HCT116 (cell line): ENCODE data around the gene HOOK1. TPM values are rescaled to one million over a fixed set of nuclear protein-coding genes. Genes with fewer than 3 reads are reported as not detected.

Experiments used
- ATAC-seq: fragments of 200-7000 bp; cut with Tn5 transposase; 2 replicates; pipeline ENCODE4 v1.9.1; 2020; ENCODE audit warnings: mild to moderate bottlenecking, moderate library complexity
- BruUV-seq: library from RNA; stranded (reverse); fragments of 400-500 nt; replicated peaks from 2 replicates; lab custom pipeline; 2021; lab: Mats Ljungman, UMichigan
- CTCF ChIA-PET: fragments of 300-600 bp; sonication (Branson Sonifier 250); formaldehyde crosslinking; loops from one replicate; lab custom pipeline; 2021; ENCODE audit warnings: antibody characterized with exemption; lab: Charles Lee
- POLR2A ChIA-PET: fragments of 300-600, 350-600 bp; sonication (Branson Sonifier 250); formaldehyde crosslinking; loops from one replicate; lab custom pipeline; 2021; ENCODE audit warnings: antibody characterized with exemption; lab: Charles Lee
- RAD21 ChIA-PET, 2 experiments: fragments of 300-600 bp; sonication (Branson Sonifier 250); formaldehyde crosslinking; loops; one replicate each; lab custom pipeline; 2023; ENCODE audit warnings: low total read pairs in 2 of 2; ENCODE audit not compliant: uncharacterized antibody in 2 of 2, unreplicated experiment in 2 of 2, low non-redundant PET in 1 of 2; lab: Charles Lee
- DNase-seq: peaks from one replicate; pipeline ENCODE4 v3.0.0-alpha.2; 2010; ENCODE audit warnings: low read depth, low spot score
- H2AFZ ChIP-seq: fragments of 200-600 bp; shearing (Covaris generic), sonication (generic); 2 replicates; pipeline ENCODE4 v1.6.1; 2017; ENCODE audit warnings: low read depth, mixed run types, mixed read lengths, antibody characterized with exemption, low read length; ENCODE audit not compliant: poor library complexity, severe bottlenecking
- H3K27ac ChIP-seq: 2 replicates; pipeline ENCODE4 v1.5.1; 2012; ENCODE audit warnings: low read depth, low read length
- H3K27me3 ChIP-seq: fragments of 200-600 bp; sonication (generic); 2 replicates; pipeline ENCODE4 v1.6.1; 2016; ENCODE audit warnings: mixed run types, low read length, mixed read lengths; ENCODE audit not compliant: insufficient read depth
- H3K36me3 ChIP-seq, 2 experiments: fragments of 200-500 bp in 1 of 2; fragments of 200-600 bp in 1 of 2; sonication (Bioruptor generic) in 1 of 2; sonication (generic) in 1 of 2; 2 replicates each; pipeline versions ENCODE4 v1.5.1 to v1.6.1; 2014 to 2016; ENCODE audit warnings: low read length in 2 of 2, inconsistent platforms in 1 of 2, mixed read lengths in 1 of 2, mixed run types in 1 of 2; ENCODE audit not compliant: insufficient read depth in 2 of 2, control insufficient read depth in 1 of 2
- H3K4me1 ChIP-seq, 2 experiments: fragments of 200-600 bp in 1 of 2; sonication (generic) in 1 of 2; 2 replicates each; pipeline versions ENCODE4 v1.5.1 to v1.6.1; 2012 to 2017; ENCODE audit warnings: low read length in 2 of 2, inconsistent platforms in 1 of 2, mild to moderate bottlenecking in 1 of 2, mixed read lengths in 1 of 2, mixed run types in 1 of 2, moderate library complexity in 1 of 2; ENCODE audit not compliant: insufficient read depth in 2 of 2, control insufficient read depth in 1 of 2
- H3K4me2 ChIP-seq: fragments of 200-600 bp; sonication (generic); 2 replicates; pipeline ENCODE4 v1.6.1; 2017; ENCODE audit warnings: mixed run types, low read length, mixed read lengths
- H3K4me3 ChIP-seq, 2 experiments: fragments of 200-600 bp in 1 of 2; sonication (generic) in 1 of 2; replicated peaks in 1 of 2; 2 replicates each; pipeline ENCODE4 v1.5.1; 2011 to 2016; ENCODE audit warnings: low read length in 2 of 2, control low read depth in 1 of 2, low read depth in 1 of 2, mild to moderate bottlenecking in 1 of 2, mixed read lengths in 1 of 2, mixed run types in 1 of 2
- H3K79me2 ChIP-seq: fragments of 200-600 bp; sonication (generic); 2 replicates; pipeline ENCODE4 v1.6.1; 2017; ENCODE audit warnings: mild to moderate bottlenecking, mixed run types, low read length, moderate library complexity, mixed read lengths; ENCODE audit not compliant: insufficient read depth
- H3K9ac ChIP-seq: fragments of 200-600 bp; sonication (generic); 2 replicates; pipeline ENCODE4 v1.6.1; 2016; ENCODE audit warnings: low read length, mixed read lengths
- H3K9me2 ChIP-seq: fragments of 200-600 bp; sonication (generic), shearing (Covaris generic); 2 replicates; pipeline ENCODE4 v1.6.1; 2017; ENCODE audit warnings: mixed run types, mild to moderate bottlenecking, moderate library complexity; ENCODE audit not compliant: insufficient read depth
- H3K9me3 ChIP-seq, 2 experiments: fragments of 200-500 bp in 1 of 2; fragments of 200-600 bp in 1 of 2; sonication (Bioruptor generic) in 1 of 2; sonication (generic) in 1 of 2; 2 replicates each; pipeline ENCODE4 v1.6.1; 2014 to 2017; ENCODE audit warnings: low read length in 2 of 2, mixed read lengths in 2 of 2, inconsistent platforms in 1 of 2, low read depth in 1 of 2, mild to moderate bottlenecking in 1 of 2, mixed run types in 1 of 2, moderate library complexity in 1 of 2; ENCODE audit not compliant: control insufficient read depth in 1 of 2, insufficient read depth in 1 of 2
- H4K20me1 ChIP-seq: fragments of 200-600 bp; sonication (generic), shearing (Covaris generic); 2 replicates; pipeline ENCODE4 v1.6.1; 2017; ENCODE audit warnings: mixed run types, mild to moderate bottlenecking, moderate library complexity; ENCODE audit not compliant: insufficient read depth
- CBX3 ChIP-seq: IDR thresholded peaks from 2 replicates; pipeline ENCODE4 v1.6.1; 2012; ENCODE audit warnings: low read depth
- CEBPB ChIP-seq: IDR thresholded peaks from 2 replicates; pipeline ENCODE4 v1.6.1; 2012; ENCODE audit warnings: low read depth
- EZH2phosphoT487 ChIP-seq: fragments of 200-600 bp; IDR thresholded peaks from 2 replicates; pipeline ENCODE4 v1.6.1; 2018; ENCODE audit warnings: antibody characterized with exemption, borderline replicate concordance
- FOSL1 ChIP-seq: IDR thresholded peaks from 2 replicates; pipeline ENCODE4 v1.6.1; 2012; ENCODE audit warnings: low read depth
- MAX ChIP-seq: IDR thresholded peaks from 2 replicates; pipeline ENCODE4 v1.6.1; 2012
- RAD21 ChIP-seq: IDR thresholded peaks from 2 replicates; pipeline ENCODE4 v1.6.1; 2012; ENCODE audit warnings: low read depth, mild to moderate bottlenecking
- REST ChIP-seq: IDR thresholded peaks from 2 replicates; pipeline ENCODE4 v1.6.1; 2012; ENCODE audit warnings: low read depth
- SRF ChIP-seq: IDR thresholded peaks from 2 replicates; pipeline ENCODE4 v1.6.1; 2012; ENCODE audit warnings: low read depth
- ZFX ChIP-seq: fragments of 450-650 bp; IDR thresholded peaks from 2 replicates; pipeline ENCODE4 v1.6.1; 2017
- ZNF274 ChIP-seq: fragments of 200-500 bp; sonication (Bioruptor generic); IDR thresholded peaks from 2 replicates; pipeline ENCODE4 v1.6.1; 2014; ENCODE audit warnings: mild to moderate bottlenecking, low read depth, low read length, inconsistent platforms
- intact Hi-C: fragments of 100-400 bp; cut with micrococcal nuclease; formaldehyde crosslinking; loops from 2 replicates; pipeline ENCODE4 v1.10.0; 2022
- total RNA-seq: library from RNA; stranded (reverse); gene quantifications from one replicate; pipeline ENCODE4 v1.2.1, GENCODE V29; 2021; ENCODE audit not compliant: unreplicated experiment
- TF ChIP-seq, protein P1 (sequence below), 3 experiments: fragments of 200-600 bp in 1 of 3; sonication (generic) in 1 of 3; IDR thresholded peaks in 2 of 3; conservative IDR thresholded peaks in 1 of 3; 2 replicates each; pipeline ENCODE4 v1.5.1; 2012 to 2017; ENCODE audit warnings: low read depth in 2 of 3, low read length in 2 of 3, antibody characterized with exemption in 1 of 3, borderline replicate concordance in 1 of 3, control low read depth in 1 of 3, mild to moderate bottlenecking in 1 of 3, mixed read lengths in 1 of 3, mixed run types in 1 of 3, moderate library complexity in 1 of 3; ENCODE audit not compliant: insufficient read depth in 1 of 3
- TF ChIP-seq, protein P2 (sequence below): IDR thresholded peaks from 2 replicates; pipeline ENCODE4 v1.6.1; 2011; ENCODE audit warnings: mild to moderate bottlenecking, low read length, moderate library complexity; ENCODE audit not compliant: insufficient replicate concordance; ENCODE audit errors: extremely low read depth

The HOOK1 gene
- total RNA-seq, 1 experiment from 2014 or later, result 30.9 TPM

DNA sequence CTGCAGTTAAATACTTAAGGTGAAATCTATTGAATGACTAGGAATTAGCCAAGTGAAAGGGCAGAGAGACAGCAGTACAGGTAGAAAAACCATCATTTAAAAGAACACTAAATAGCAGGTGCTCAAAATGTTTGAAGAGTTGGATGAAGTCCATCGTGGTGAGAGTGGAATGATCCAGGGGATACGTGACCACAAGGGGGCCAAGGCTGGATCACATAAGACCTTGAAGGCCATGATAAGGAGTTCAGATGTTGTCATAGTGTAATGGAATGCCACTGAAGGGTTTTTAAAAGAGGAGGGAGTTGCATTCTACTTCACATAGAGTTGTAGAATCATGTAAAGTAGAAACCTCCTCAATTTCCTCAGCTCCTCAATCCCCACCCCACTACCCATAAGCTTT, 34.8 kb upstream of the HOOK1 start:
- no peak overlapping the region for H3K27ac ChIP-seq
- BruUV-seq, result no TSS peak
- DNase-seq (no peak), ATAC-seq (peak; percentile 57; the same call in 1 of the 2 replicates)
- no peaks in the 10 kb centered on the region for H4K20me1 ChIP-seq
- H3K4me3 ChIP-seq, result no peak overlapping the region
- RAD21 ChIA-PET, result no interaction called here
- H3K4me1 ChIP-seq, result no peaks in the 10 kb centered on the region
- H3K9me3 ChIP-seq, result no peaks in the 10 kb centered on the region
- H3K27me3 ChIP-seq, result no peaks in the 10 kb centered on the region
- no peak overlapping the region for H2AFZ ChIP-seq
- H3K4me2 ChIP-seq, result no peak overlapping the region
- CTCF ChIA-PET, result interaction anchor here (1.0 to 1.3 kb wide), 2 partner anchors 34 to 167 kb away, joined by 3 to 4 read pairs; partner anchors contain the start of gene HOOK1
- no peaks in the 10 kb centered on the region for H3K36me3 ChIP-seq
- intact Hi-C loops, result loop anchor here (5.0 kb wide), 1 partner anchor 167 kb away; no protein-coding TSS in a partner anchor
- no peak for TF ChIP-seq CEBPB
- TF ChIP-seq, protein P1, sequence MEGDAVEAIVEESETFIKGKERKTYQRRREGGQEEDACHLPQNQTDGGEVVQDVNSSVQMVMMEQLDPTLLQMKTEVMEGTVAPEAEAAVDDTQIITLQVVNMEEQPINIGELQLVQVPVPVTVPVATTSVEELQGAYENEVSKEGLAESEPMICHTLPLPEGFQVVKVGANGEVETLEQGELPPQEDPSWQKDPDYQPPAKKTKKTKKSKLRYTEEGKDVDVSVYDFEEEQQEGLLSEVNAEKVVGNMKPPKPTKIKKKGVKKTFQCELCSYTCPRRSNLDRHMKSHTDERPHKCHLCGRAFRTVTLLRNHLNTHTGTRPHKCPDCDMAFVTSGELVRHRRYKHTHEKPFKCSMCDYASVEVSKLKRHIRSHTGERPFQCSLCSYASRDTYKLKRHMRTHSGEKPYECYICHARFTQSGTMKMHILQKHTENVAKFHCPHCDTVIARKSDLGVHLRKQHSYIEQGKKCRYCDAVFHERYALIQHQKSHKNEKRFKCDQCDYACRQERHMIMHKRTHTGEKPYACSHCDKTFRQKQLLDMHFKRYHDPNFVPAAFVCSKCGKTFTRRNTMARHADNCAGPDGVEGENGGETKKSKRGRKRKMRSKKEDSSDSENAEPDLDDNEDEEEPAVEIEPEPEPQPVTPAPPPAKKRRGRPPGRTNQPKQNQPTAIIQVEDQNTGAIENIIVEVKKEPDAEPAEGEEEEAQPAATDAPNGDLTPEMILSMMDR (IDR thresholded peaks at IDR 0.05 in 2 of 3, conservative IDR thresholded peaks at IDR 0.05 in 1 of 3; ENCODE audit: borderline replicate concordance in 1 of 3, insufficient read depth in 1 of 3, low read depth in 2 of 3, low read length in 2 of 3), result peak in 2 of 3 experiments; percentile 49 to 52; a peak in 4 of 6 replicates
- no peak overlapping the region for H3K9ac ChIP-seq
- no peaks in the 10 kb centered on the region for H3K79me2 ChIP-seq
- H3K9me2 ChIP-seq, result no peaks in the 10 kb centered on the region
- POLR2A ChIA-PET, result no interaction called here

DNA sequence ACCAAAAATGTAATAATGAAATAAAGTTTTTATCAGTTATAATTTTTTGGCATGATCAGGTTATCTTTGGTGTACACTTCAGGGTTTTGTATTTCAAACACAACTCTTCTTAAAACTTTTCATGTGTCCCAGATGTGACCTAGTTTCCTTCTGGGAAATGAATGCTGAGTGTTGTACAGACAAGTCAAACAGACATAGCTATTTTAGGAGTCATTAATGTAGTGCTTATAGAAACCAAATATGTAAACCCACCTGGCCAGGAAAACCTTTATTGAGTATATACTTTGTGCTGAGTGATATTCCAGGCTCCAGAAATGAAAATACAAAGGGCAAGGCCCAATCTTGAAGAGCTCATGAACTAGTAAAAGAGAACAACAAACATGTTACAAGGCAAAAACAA, 25.9 kb upstream of the HOOK1 start:
- Histone ChIP-seq H3K27ac (no peak overlapping the region), H2AFZ (no peak overlapping the region), H3K4me2 (no peak overlapping the region), H3K4me1 (no peaks in the 10 kb centered on the region), H3K9me3 (no peaks in the 10 kb centered on the region), H3K27me3 (no peaks in the 10 kb centered on the region), H3K79me2 (no peaks in the 10 kb centered on the region), H4K20me1 (no peaks in the 10 kb centered on the region), H3K4me3 (no peak overlapping the region), H3K36me3 (no peaks in the 10 kb centered on the region), H3K9ac (no peak overlapping the region), H3K9me2 (no peaks in the 10 kb centered on the region)
- DNase-seq (no peak), ATAC-seq (no peak)
- no TSS peak for BruUV-seq
- ChIA-PET RAD21 (no interaction called here), POLR2A (no interaction called here), CTCF (no interaction called here)
- intact Hi-C loops, result no loop called here
- TF ChIP-seq MAX, result no peak
- TF ChIP-seq CEBPB, result no peak
- no peak for TF ChIP-seq CBX3
- no peak for TF ChIP-seq FOSL1
- TF ChIP-seq RAD21, result no peak
- no peak for TF ChIP-seq SRF
- TF ChIP-seq ZNF274, result no peak
- TF ChIP-seq EZH2phosphoT487, result no peak
- TF ChIP-seq, protein P2, sequence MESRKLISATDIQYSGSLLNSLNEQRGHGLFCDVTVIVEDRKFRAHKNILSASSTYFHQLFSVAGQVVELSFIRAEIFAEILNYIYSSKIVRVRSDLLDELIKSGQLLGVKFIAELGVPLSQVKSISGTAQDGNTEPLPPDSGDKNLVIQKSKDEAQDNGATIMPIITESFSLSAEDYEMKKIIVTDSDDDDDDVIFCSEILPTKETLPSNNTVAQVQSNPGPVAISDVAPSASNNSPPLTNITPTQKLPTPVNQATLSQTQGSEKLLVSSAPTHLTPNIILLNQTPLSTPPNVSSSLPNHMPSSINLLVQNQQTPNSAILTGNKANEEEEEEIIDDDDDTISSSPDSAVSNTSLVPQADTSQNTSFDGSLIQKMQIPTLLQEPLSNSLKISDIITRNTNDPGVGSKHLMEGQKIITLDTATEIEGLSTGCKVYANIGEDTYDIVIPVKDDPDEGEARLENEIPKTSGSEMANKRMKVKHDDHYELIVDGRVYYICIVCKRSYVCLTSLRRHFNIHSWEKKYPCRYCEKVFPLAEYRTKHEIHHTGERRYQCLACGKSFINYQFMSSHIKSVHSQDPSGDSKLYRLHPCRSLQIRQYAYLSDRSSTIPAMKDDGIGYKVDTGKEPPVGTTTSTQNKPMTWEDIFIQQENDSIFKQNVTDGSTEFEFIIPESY, result no peak
- TF ChIP-seq ZFX, result no peak
- TF ChIP-seq REST, result no peak
